Mesendoderm (in vitro differentiated cells): Measurements from ENCODE around the gene ZNF670.

ENCODE experiments used
- DNase-seq: peaks from one replicate; pipeline ENCODE4 v3.0.0; 2013
- H2AK5ac ChIP-seq: 2 replicates; pipeline ENCODE4 v1.6.1; 2013; ENCODE audit warnings: low read length, inconsistent platforms
- H2BK120ac ChIP-seq: 2 replicates; pipeline ENCODE4 v1.6.1; 2013; ENCODE audit warnings: low read depth, mild to moderate bottlenecking, low read length, moderate library complexity, mixed read lengths
- H2BK15ac ChIP-seq: replicated peaks from 2 replicates; pipeline ENCODE4 v1.6.1; 2013; ENCODE audit warnings: low read depth, mild to moderate bottlenecking, moderate library complexity
- H2BK5ac ChIP-seq: 2 replicates; pipeline ENCODE4 v1.6.1; 2013; ENCODE audit warnings: low read length, inconsistent platforms
- H3K18ac ChIP-seq: 2 replicates; pipeline ENCODE4 v1.6.1; 2013; ENCODE audit warnings: mild to moderate bottlenecking, low read length, mixed read lengths
- H3K23ac ChIP-seq: one replicate; pipeline ENCODE4 v1.6.1; 2013; ENCODE audit warnings: low read length
- H3K27ac ChIP-seq: 2 replicates; pipeline ENCODE4 v1.5.1; 2013; ENCODE audit warnings: low read depth, mild to moderate bottlenecking, inconsistent platforms, low read length, moderate library complexity
- H3K27me3 ChIP-seq: 2 replicates; pipeline ENCODE4 v1.6.1; 2013; ENCODE audit warnings: low read length, control low read depth, mild to moderate bottlenecking, inconsistent platforms; ENCODE audit not compliant: insufficient read depth, poor library complexity
- H3K36me3 ChIP-seq: 2 replicates; pipeline ENCODE4 v1.6.1; 2013; ENCODE audit warnings: low read length, inconsistent platforms; ENCODE audit not compliant: control insufficient read depth, insufficient read depth
- H3K4ac ChIP-seq: one replicate; pipeline ENCODE4 v1.6.1; 2013; ENCODE audit warnings: low read depth, mild to moderate bottlenecking, low read length, moderate library complexity
- H3K4me1 ChIP-seq: 2 replicates; pipeline ENCODE4 v1.6.1; 2013; ENCODE audit warnings: low read depth, low read length, inconsistent platforms; ENCODE audit not compliant: control insufficient read depth
- H3K4me2 ChIP-seq: 2 replicates; pipeline ENCODE4 v1.6.1; 2013; ENCODE audit warnings: low read length
- H3K4me3 ChIP-seq: 2 replicates; pipeline ENCODE4 v1.5.1; 2013; ENCODE audit warnings: mild to moderate bottlenecking, low read length
- H3K56ac ChIP-seq: one replicate; pipeline ENCODE4 v1.6.1; 2013; ENCODE audit warnings: low read length
- H3K79me1 ChIP-seq: 2 replicates; pipeline ENCODE4 v1.6.1; 2013; ENCODE audit warnings: low read length, inconsistent platforms
- H3K79me2 ChIP-seq: 2 replicates; pipeline ENCODE4 v1.6.1; 2013; ENCODE audit warnings: mild to moderate bottlenecking, low read length; ENCODE audit not compliant: control insufficient read depth, insufficient read depth
- H3K9ac ChIP-seq: 2 replicates; pipeline ENCODE4 v1.6.1; 2013; ENCODE audit warnings: low read length, inconsistent platforms
- H4K5ac ChIP-seq: one replicate; pipeline ENCODE4 v1.6.1; 2013; ENCODE audit warnings: low read length
- H4K8ac ChIP-seq: one replicate; pipeline ENCODE4 v1.6.1; 2013; ENCODE audit warnings: low read depth, mild to moderate bottlenecking, control low read depth, low read length, moderate library complexity
- WGBS: extraction: QIAGEN DNeasy Blood & Tissue Kit; methylation state at CpG from one replicate; pipeline ENCODE4 v1.1.7; 2013; ENCODE audit warnings: low lambda C conversion rate, missing lambda C conversion rate; ENCODE audit not compliant: insufficient coverage; ENCODE audit errors: extremely low coverage; 5-methylcytosine and 5-hydroxymethylcytosine counted together

Gene ZNF670

GRCh38 chr1:247096112-247096511 lies 17.5 kb upstream of the ZNF670 start:
- WGBS: no CpG with 5 or more reads among the region's 3 CpGs
- no peak overlapping the region for H3K4me3 ChIP-seq
- no peak overlapping the region for H2BK15ac ChIP-seq
- no peak overlapping the region for H3K18ac ChIP-seq
- H2BK5ac ChIP-seq: no peak overlapping the region
- H3K9ac ChIP-seq: no peak overlapping the region
- H3K27ac ChIP-seq: no peak overlapping the region
- H3K79me2 ChIP-seq: peaks cover 5% of the 10 kb centered on the region
- H4K5ac ChIP-seq: no peak overlapping the region
- no peak overlapping the region for H4K8ac ChIP-seq
- no peak overlapping the region for H3K4me2 ChIP-seq
- H2BK120ac ChIP-seq: no peak overlapping the region
- H3K23ac ChIP-seq: no peak overlapping the region
- no peak overlapping the region for H3K56ac ChIP-seq
- H3K27me3 ChIP-seq: no peaks in the 10 kb centered on the region
- no peak overlapping the region for H3K4ac ChIP-seq
- no peak for DNase-seq
- no peak overlapping the region for H2AK5ac ChIP-seq
- H3K4me1 ChIP-seq: no peaks in the 10 kb centered on the region
- H3K79me1 ChIP-seq: peaks cover 11% of the 10 kb centered on the region
- H3K36me3 ChIP-seq: peaks cover 8% of the 10 kb centered on the region

- WGBS: no CpG with 5 or more reads among the region's 14 CpGs
- H2BK15ac ChIP-seq: no peak overlapping the region
- no peak overlapping the region for H3K9ac ChIP-seq
- H3K18ac ChIP-seq: no peak overlapping the region
- no peak overlapping the region for H4K5ac ChIP-seq
- H3K79me1 ChIP-seq: no peaks in the 10 kb centered on the region
- no peak overlapping the region for H3K4me3 ChIP-seq
- no peak overlapping the region for H3K56ac ChIP-seq
- no peaks in the 10 kb centered on the region for H3K79me2 ChIP-seq
- no peak overlapping the region for H2AK5ac ChIP-seq
- no peak overlapping the region for H3K4ac ChIP-seq
- H3K27ac ChIP-seq: no peak overlapping the region
- H3K27me3 ChIP-seq: no peaks in the 10 kb centered on the region
- DNase-seq: no peak
- no peak overlapping the region for H3K4me2 ChIP-seq
- no peak overlapping the region for H4K8ac ChIP-seq
- no peak overlapping the region for H3K23ac ChIP-seq
- H2BK120ac ChIP-seq: no peak overlapping the region
- H3K4me1 ChIP-seq: no peaks in the 10 kb centered on the region
- H3K36me3 ChIP-seq: no peaks in the 10 kb centered on the region
- no peak overlapping the region for H2BK5ac ChIP-seq
These were observed 11.8 kb upstream of the ZNF670 start for GRCh38 chr1:247090455-247090854.

GRCh38 chr1:247089616-247090375 lies 11.2 kb upstream of the ZNF670 start:
- no CpG with 5 or more reads among the region's 17 CpGs for WGBS
- no peak overlapping the region for H3K9ac ChIP-seq

GRCh38 chr1:247088967-247089366 lies 10.4 kb upstream of the ZNF670 start:
- Histone ChIP-seq H3K79me2 (no peaks in the 10 kb centered on the region), H3K18ac (no peak overlapping the region), H4K8ac (no peak overlapping the region), H3K27ac (no peak overlapping the region), H2AK5ac (no peak overlapping the region), H3K79me1 (no peaks in the 10 kb centered on the region), H3K4ac (no peak overlapping the region), H3K9ac (no peak overlapping the region), H3K23ac (no peak overlapping the region), H3K27me3 (no peaks in the 10 kb centered on the region), H3K4me2 (no peak overlapping the region), H4K5ac (no peak overlapping the region), H3K4me3 (no peak overlapping the region), H3K56ac (no peak overlapping the region), H2BK15ac (no peak overlapping the region), H3K4me1 (no peaks in the 10 kb centered on the region), H2BK120ac (no peak overlapping the region), H2BK5ac (no peak overlapping the region), H3K36me3 (no peaks in the 10 kb centered on the region)
- no CpG with 5 or more reads among the region's 4 CpGs for WGBS
- no peak for DNase-seq

More at GRCh38 chr1:247089616-247090375, 11.2 kb upstream of the ZNF670 start:
- Histone ChIP-seq H3K18ac (no peak overlapping the region), H3K4me1 (no peaks in the 10 kb centered on the region), H3K27ac (no peak overlapping the region), H3K4me3 (no peak overlapping the region), H3K79me2 (no peaks in the 10 kb centered on the region), H4K5ac (no peak overlapping the region), H3K4me2 (no peak overlapping the region), H3K4ac (no peak overlapping the region), H3K79me1 (no peaks in the 10 kb centered on the region), H2AK5ac (no peak overlapping the region), H2BK5ac (no peak overlapping the region), H2BK120ac (no peak overlapping the region), H4K8ac (no peak overlapping the region), H3K27me3 (no peaks in the 10 kb centered on the region), H3K56ac (no peak overlapping the region), H2BK15ac (no peak overlapping the region), H3K23ac (no peak overlapping the region), H3K36me3 (no peaks in the 10 kb centered on the region)
- peak; percentile 52 for DNase-seq

GRCh38 chr1:247087256-247087655 lies 8.6 kb upstream of the ZNF670 start:
- no peak for DNase-seq

GRCh38 chr1:247085310-247085709 lies 6.7 kb upstream of the ZNF670 start:
- H3K4me1 ChIP-seq: no peaks in the 10 kb centered on the region
- H4K5ac ChIP-seq: no peak overlapping the region
- H3K79me2 ChIP-seq: no peaks in the 10 kb centered on the region
- H2BK5ac ChIP-seq: no peak overlapping the region
- H3K9ac ChIP-seq: no peak overlapping the region
- no peak overlapping the region for H3K27ac ChIP-seq
- no peak overlapping the region for H2AK5ac ChIP-seq
- H3K27me3 ChIP-seq: no peaks in the 10 kb centered on the region
- H3K36me3 ChIP-seq: no peaks in the 10 kb centered on the region
- no peak for DNase-seq
- H3K56ac ChIP-seq: no peak overlapping the region
- no CpG with 5 or more reads among the region's 8 CpGs for WGBS
- H3K4me3 ChIP-seq: no peak overlapping the region
- no peak overlapping the region for H4K8ac ChIP-seq
- no peak overlapping the region for H3K23ac ChIP-seq
- no peak overlapping the region for H2BK15ac ChIP-seq
- H3K4ac ChIP-seq: no peak overlapping the region
- H3K18ac ChIP-seq: no peak overlapping the region
- H3K79me1 ChIP-seq: no peaks in the 10 kb centered on the region
- no peak overlapping the region for H2BK120ac ChIP-seq
- no peak overlapping the region for H3K4me2 ChIP-seq

More at GRCh38 chr1:247087256-247087655, 8.6 kb upstream of the ZNF670 start:
- Histone ChIP-seq H2BK15ac (no peak overlapping the region), H3K56ac (no peak overlapping the region), H2AK5ac (no peak overlapping the region), H3K79me1 (no peaks in the 10 kb centered on the region), H4K8ac (no peak overlapping the region), H2BK5ac (no peak overlapping the region), H2BK120ac (no peak overlapping the region), H3K4ac (no peak overlapping the region), H3K4me1 (no peaks in the 10 kb centered on the region), H4K5ac (no peak overlapping the region), H3K27me3 (no peaks in the 10 kb centered on the region), H3K18ac (no peak overlapping the region), H3K23ac (no peak overlapping the region), H3K4me3 (no peak overlapping the region), H3K9ac (no peak overlapping the region), H3K4me2 (no peak overlapping the region), H3K27ac (no peak overlapping the region), H3K36me3 (no peaks in the 10 kb centered on the region), H3K79me2 (no peaks in the 10 kb centered on the region)
- no CpG with 5 or more reads among the region's 1 CpG for WGBS
